Measurements from ENCODE around the gene MAPK9.

The MAPK9 gene

DNA sequence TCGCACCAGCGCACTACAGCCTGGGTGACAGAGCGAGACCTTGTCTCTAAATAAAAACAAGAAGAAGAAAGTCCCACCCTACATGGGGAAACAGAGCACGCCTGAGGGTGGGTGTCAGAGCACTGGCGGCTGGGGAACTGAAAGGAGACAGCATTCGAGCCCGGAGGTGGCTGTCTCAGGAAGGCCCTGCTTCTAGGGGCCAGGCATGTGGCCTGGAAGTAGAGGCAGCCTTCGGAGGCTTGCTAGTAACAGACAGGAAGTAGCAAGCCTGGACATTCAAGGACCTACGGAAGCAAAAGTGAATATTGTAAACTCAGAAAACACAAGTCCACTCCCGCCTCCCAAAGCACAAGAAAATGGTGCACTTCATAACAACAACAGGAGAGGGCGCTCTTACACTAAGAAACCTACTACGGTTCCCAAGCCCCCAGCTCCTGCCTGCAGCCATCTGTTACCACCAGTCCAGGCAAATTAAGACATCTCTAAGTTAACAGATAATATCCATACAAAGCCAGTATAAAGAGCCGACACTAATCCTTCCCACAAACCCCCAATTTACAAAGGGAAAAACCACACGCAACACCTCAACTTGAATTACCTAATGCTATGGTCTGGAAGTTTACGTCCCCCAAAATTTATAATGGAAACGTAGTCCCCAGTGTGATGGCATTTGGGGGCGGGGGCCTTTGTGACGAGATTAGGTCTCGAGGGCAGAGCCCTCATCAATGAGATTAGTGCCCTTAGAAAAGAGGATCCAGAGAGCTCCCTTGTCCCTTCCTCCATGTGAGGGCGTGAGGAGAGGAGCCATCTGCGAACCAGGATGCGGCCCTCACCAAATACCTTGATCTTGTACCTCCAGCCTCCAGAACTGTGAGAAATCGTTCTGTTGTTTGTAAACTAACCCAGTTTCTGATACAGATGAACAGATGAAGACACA is 90.6 kb downstream of the MAPK9 start:
- peak; percentile 41 for DNase-seq

DNA sequence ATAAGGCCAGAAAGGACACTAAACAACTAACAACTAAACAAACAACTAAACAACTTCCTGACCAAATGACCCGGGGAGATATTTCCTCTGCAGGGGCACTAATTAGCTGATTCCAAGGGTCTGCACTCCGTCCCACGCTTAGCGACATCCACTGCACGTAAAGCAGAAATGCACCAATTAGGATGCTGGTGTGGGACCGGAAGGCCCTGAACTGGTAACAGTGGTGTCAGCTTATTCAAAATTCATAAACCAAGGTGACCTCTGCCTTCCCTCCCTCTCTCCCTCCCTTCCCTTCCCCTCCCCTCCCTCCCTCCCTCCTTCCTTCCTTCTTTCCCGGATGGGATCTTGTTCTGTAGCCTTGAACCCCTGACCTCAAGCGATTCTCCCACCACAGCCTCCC is 92.5 kb downstream of the MAPK9 start:
- no peak for DNase-seq

DNA sequence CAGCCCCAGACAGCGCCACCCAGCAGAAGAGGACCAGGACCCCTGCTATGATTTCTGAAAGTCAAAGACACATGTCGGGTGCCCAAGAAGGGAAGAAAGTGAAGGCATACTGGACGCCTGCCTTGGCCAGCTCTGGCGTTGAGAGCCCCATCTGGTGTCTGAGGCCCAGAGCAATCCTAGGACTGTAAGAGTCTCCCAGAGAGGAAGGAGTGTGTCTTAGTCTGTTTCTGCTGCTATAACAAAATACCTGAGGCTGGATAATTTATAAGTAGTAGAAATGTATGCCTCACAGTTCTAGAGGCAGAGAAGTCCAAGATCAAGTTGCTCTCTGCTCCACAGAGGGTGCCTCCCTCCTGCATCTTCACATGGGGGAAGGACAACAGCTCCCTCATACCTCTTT is 93.7 kb downstream of the MAPK9 start:
- no peak for DNase-seq

DNA sequence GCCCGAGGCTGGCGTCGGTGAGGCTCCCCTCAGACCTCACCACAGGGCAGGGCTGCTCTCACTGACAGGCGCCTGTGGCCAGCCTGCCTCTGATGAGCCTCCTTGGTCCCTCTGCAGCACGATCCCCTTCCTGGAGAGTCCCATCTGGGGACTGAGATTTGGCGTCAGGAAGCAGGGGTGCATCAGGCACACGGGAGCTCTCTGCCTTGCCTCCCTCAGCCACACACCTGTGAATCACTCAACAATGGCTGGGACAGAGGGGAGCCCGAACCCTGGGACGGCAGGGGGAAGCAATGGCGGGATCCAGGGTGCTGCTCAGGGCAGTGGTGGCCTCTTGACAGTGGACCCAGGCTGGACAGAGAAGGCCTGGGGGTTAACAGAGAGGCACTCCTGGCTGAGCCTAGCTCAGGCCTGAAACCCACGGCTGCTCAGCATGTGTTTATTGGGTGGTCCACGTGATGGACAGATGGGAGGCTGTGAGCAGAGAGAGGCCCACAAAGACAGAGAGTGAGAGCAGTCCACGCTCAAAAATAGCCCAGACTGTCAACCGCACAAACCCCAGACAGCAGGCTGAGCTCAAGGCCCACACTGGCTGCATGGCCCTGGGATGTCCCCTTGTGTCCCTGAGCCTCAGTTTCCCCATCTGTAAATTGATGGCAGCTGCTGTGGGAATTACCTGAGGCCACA is 94.7 kb downstream of the MAPK9 start:
- no peak for DNase-seq

DNA sequence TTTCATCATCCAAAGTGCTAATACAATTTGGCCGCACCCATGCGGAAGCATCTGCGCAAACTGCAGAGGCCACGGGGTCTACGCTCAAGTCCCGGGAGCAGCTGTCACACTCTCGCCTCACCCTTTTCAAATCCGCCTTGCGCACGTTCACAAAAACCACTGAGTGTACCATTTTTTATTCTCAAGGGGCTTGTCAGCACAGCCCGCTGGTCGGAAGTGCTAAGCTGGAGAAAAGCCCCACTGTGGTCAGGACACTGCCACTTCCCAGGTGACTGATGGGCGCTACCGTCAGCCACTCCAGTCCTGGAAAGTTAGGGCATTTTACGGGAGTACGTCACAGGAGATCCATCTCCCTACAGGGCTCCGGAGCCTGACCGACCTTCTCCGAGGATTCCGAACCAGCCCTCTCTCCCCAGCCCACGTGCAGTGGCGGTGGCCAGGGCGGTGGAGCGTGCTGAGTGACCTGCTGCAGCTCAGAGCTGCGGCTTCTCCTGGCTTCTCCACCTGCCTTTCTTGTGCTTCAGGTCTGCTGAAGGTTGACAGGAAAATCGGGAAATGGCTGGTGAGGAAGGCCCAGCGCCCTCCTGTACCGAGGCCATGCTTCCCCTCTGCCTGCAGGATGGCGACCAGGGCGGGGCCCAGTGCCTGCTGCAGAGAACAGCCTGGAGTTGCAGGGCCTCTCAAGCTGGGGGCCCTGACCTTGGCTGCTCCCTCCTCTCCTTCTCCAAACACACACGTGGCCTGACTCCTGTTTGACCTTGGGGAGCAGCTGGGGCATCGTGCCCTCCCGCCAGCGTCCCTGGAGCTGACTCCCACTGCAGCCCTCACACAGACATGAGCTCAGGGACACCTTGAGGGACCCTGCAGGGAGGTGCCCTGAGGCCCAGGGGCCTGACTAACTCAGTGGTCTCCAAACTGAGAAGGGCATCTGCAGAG is 97.2 kb downstream of the MAPK9 start:
- no peak for DNase-seq

DNA sequence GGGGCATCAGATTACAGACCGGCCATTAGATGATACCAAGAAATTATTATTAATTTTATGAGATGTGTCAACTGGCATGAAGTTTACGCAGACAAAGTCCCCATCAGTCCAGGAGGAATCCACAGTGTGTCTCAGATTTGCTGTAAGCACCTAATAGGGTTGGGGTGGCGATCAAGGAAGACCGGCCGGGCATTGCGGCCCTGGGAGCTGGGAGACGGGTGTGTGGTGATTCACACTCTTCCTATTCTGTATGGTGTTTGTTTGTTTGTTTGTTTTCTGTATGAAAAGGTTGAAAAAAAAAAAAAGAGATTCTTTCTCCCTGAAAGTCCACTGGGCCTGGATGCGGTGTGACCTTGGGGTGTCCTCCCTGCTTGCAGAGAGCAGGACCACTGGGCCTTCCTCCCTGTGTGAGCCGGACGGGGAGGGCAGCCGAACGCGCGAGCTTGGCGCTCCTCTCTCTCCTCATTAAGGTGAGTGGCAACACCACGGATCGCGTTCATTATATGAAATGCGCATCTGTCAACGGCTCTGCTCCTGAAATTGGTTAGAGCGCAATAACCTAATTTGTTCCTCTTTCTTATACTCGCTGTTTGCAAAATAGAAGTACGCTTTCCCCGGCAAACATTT is 98.0 kb downstream of the MAPK9 start:
- no peak for DNase-seq

DNA sequence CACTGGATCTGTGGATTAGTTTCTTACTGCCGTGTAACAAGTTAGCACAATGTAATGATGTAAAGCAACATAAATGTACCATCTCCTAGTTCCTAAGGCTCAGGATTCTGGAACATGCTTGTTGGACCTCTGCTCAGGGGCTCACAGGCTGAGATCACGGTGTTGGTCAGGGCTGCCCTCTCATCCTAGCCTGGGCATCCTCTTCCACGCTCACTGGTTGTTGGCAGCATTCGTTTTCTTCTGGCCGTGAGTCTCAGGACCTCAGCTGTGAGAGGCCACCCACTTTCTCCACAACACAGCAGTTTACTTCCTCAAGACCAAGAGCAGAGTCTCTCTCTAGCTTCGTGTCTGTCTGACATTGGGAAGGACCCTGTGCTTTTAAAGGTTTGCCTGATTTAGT is 100.2 kb downstream of the MAPK9 start:
- no peak for DNase-seq

DNA sequence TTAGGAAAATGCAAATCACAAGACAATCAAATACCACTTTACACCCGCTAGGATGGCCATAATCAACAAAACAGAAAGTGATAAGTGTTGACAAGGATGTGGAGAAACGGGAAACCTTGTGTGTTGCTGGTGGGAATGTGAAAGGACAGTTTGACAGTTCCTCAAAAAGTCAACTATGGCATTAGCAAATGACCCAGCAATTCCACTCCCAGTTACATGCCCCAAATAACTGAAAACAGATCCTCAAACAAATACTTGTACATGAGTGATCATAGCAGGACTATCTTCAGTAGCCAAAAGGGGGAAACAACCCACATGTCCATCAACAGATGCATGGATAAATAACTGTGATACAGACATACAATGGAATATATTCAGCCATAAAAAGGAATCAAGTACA is 104.1 kb downstream of the MAPK9 start:
- no peak for DNase-seq
